Suprapubic skin (tissue), 3 donors: ENCODE measurements around the gene MTURN.

Source experiments
- EP300 ChIP-seq: sonication (generic); formaldehyde crosslinking; IDR thresholded peaks from one replicate; pipeline ENCODE4 v1.6.1; 2017; ENCODE audit warnings: antibody characterized with exemption
- TF ChIP-seq, protein P1 (sequence below), 2 donors: fragments of 200-600 bp in 1 of 2; fragments of 450-650 bp in 1 of 2; sonication (generic) in 1 of 2; IDR thresholded peaks; one replicate each; pipeline ENCODE4 v1.5.1; 2016 to 2019; ENCODE audit warnings: antibody characterized with exemption in 2 of 2, mild to moderate bottlenecking in 1 of 2, moderate library complexity in 1 of 2

DNA sequence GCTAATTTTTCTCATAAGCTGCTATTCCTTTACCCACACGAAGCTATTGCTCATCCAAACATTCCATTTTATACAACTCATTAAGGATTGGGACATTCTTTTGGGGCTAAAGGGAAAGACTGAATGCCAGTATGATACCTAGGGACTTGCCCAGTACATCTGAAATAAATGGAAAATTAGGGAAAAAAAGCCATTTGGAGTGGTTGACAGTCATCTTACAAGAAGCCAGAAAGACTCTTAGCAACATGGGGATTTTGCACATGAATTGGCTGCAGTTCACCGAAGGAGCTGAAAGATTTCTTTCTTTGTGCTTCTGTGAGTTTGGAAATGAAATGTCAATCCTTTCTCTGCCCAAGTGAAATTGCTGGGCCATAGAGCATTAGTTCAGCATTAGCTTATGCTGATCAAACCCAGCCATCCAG is 43.3 kb upstream of the MTURN start:
- no peak for TF ChIP-seq EP300
- TF ChIP-seq, protein P1, sequence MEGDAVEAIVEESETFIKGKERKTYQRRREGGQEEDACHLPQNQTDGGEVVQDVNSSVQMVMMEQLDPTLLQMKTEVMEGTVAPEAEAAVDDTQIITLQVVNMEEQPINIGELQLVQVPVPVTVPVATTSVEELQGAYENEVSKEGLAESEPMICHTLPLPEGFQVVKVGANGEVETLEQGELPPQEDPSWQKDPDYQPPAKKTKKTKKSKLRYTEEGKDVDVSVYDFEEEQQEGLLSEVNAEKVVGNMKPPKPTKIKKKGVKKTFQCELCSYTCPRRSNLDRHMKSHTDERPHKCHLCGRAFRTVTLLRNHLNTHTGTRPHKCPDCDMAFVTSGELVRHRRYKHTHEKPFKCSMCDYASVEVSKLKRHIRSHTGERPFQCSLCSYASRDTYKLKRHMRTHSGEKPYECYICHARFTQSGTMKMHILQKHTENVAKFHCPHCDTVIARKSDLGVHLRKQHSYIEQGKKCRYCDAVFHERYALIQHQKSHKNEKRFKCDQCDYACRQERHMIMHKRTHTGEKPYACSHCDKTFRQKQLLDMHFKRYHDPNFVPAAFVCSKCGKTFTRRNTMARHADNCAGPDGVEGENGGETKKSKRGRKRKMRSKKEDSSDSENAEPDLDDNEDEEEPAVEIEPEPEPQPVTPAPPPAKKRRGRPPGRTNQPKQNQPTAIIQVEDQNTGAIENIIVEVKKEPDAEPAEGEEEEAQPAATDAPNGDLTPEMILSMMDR (IDR thresholded peaks at IDR 0.05), result no peak
